ENCODE data around the gene C20orf204. TPM values are rescaled to one million over a fixed set of nuclear protein-coding genes. Genes with fewer than 3 reads are reported as not detected.
A peak's percentile ranks its signal among the peaks of the same experiment; 100 is the strongest.
"Not testable (repeated sequence)": the region's sequence is repeated elsewhere in the genome, so short reads cannot be mapped to it uniquely, and the experiment has no call there.

C20orf204 gene
- polyA plus RNA-seq, 2 donors: 0.38 to 0.67 TPM

DNA sequence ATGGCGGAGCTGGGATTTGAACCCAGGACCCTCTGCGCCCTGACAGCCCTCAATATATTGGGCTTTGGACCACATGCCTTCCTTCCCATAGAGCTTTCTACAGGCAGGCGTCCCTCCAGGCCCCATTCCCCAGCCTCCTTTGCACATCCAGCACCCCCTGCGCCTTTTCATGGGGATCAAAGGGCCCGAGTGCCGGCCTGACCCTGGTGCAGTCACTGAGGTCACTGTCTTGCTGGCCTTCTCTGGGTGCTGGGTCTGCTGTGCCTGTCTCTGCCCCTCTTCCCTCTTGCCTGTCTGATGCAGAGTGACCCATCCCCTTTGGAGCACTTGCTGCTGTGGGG, 45.6 kb downstream of the C20orf204 start:
- Histone ChIP-seq H3K9me3 (ENCODE audit: control insufficient read depth in 2 of 2, insufficient read depth in 1 of 2, low read depth in 1 of 2, low read length in 1 of 2) (no peaks in the 10 kb centered on the region), H3K27me3 (ENCODE audit: control insufficient read depth in 1 of 2, insufficient read depth in 2 of 2, low read length in 2 of 2) (no peaks in the 10 kb centered on the region), H3K36me3 (ENCODE audit: control insufficient read depth in 2 of 2, insufficient read depth in 2 of 2, low read length in 1 of 2) (no peaks in the 10 kb centered on the region), H3K4me3 (ENCODE audit: low read depth in 1 of 2, low read length in 2 of 2) (no peak overlapping the region), H3K27ac (ENCODE audit: low read depth in 2 of 2, low read length in 1 of 2) (no peak overlapping the region), H3K4me1 (ENCODE audit: control insufficient read depth in 2 of 2, insufficient read depth in 2 of 2, low read length in 1 of 2) (peaks cover 3 to 20% of the 10 kb centered on the region in 2 donors)
- WGBS, 2 donors: 88 to 90% methylated on average over 6 of the region's 6 CpGs

DNA sequence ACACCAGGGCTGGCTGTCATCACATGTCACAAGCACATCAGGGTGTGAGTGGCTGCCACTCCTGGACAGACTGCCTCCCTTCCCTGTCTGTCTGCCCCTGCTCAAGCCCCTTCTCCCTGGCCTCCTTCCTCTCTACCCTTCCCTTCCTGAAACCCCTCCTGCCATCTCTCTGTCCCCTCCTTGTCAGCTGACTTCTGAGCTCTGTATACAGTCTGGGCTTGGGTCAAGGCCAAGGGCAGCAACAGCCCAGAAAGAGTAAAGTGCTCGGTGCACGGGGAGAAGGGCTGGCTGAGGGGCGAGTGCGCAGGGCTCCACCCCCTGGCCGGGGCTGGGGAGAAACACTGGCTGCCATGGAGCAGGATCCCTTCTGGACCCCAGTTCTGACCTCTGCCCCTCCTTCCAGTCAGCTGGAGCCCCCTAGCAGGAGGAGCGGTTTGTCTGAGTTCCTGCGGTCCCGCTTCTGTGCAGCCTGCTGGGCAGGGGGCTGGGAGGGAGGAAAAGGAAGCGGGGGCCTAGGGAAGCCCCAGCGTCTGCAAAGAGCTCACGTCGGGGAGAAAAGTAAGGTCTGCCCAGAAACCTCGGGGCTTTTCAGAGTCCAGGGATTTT, 46.2 kb downstream of the C20orf204 start:
- WGBS, 2 donors: 29% methylated on average over 13 of the region's 13 CpGs
- H3K9me3 ChIP-seq (ENCODE audit: control insufficient read depth in 2 of 2, insufficient read depth in 1 of 2, low read depth in 1 of 2, low read length in 1 of 2): no peaks in the 10 kb centered on the region
- peaks cover 3 to 20% of the 10 kb centered on the region in 2 donors for H3K4me1 ChIP-seq (ENCODE audit: control insufficient read depth in 2 of 2, insufficient read depth in 2 of 2, low read length in 1 of 2)
- no peak overlapping the region for H3K27ac ChIP-seq (ENCODE audit: low read depth in 2 of 2, low read length in 1 of 2)
- no peaks in the 10 kb centered on the region for H3K27me3 ChIP-seq (ENCODE audit: control insufficient read depth in 1 of 2, insufficient read depth in 2 of 2, low read length in 2 of 2)
- no peaks in the 10 kb centered on the region for H3K36me3 ChIP-seq (ENCODE audit: control insufficient read depth in 2 of 2, insufficient read depth in 2 of 2, low read length in 1 of 2)
- H3K4me3 ChIP-seq (ENCODE audit: low read depth in 1 of 2, low read length in 2 of 2): no peak overlapping the region

DNA sequence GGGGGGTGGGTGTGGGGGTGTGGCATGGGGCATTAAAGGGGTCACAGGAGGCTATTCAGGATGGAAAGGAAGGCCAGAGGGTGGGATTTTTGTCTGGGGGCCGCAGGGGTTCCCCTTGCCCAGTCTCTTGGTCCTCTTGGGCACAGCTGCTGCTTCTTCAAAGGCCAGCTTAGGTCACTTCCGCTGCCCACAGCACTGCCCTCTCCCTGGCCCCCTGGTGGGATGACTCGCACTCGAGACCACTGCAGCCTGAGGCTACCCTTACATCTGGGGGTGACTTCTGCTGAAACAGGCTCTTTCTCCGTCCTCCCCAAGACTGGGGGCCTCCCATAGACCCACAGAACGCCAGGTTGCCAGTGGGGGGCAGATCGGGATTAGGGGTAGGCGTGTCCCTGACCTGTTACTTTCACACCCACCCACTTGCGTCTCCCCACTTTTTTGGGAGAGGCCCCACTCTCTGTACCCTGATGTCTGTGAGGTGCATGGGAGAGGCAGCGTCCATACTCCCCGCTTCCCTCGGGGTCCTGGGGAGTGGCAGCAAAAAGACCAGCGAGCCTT, 46.9 kb downstream of the C20orf204 start:
- no peak overlapping the region for H3K4me3 ChIP-seq (ENCODE audit: low read depth in 1 of 2, low read length in 2 of 2)
- peaks cover 3 to 20% of the 10 kb centered on the region in 2 donors for H3K4me1 ChIP-seq (ENCODE audit: control insufficient read depth in 2 of 2, insufficient read depth in 2 of 2, low read length in 1 of 2)
- H3K27me3 ChIP-seq (ENCODE audit: control insufficient read depth in 1 of 2, insufficient read depth in 2 of 2, low read length in 2 of 2): no peaks in the 10 kb centered on the region
- no peak overlapping the region for H3K27ac ChIP-seq (ENCODE audit: low read depth in 2 of 2, low read length in 1 of 2)
- WGBS, 2 donors: 16 to 19% methylated on average over 12 to 13 of the region's 13 CpGs
- no peaks in the 10 kb centered on the region for H3K36me3 ChIP-seq (ENCODE audit: control insufficient read depth in 2 of 2, insufficient read depth in 2 of 2, low read length in 1 of 2)
- H3K9me3 ChIP-seq (ENCODE audit: control insufficient read depth in 2 of 2, insufficient read depth in 1 of 2, low read depth in 1 of 2, low read length in 1 of 2): peaks cover 0 to 3% of the 10 kb centered on the region in 2 donors

DNA sequence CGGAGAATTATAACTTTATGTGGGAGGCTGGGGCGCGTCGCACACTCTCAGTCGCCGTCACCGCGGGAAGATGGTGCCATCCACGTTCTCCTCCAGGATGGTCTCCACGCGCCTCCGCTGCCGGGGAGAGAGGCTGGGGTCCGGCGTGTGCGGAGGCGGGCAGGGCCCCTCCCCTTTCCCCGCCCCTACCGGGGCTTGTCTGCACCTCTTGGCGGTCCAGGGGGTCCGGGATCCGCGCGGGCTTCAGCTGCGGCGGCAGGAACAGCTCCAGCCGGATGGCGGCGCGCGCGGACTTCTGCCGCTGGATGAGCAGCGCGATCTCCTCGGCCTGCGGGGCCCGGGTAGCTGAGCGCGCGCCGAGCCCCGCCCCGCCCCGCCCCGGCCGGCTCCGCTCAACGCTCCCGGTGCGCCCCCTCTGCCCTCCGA, 47.4 kb downstream of the C20orf204 start:
- Histone ChIP-seq H3K27ac (ENCODE audit: low read depth in 2 of 2, low read length in 1 of 2) (no peak overlapping the region), H3K36me3 (ENCODE audit: control insufficient read depth in 2 of 2, insufficient read depth in 2 of 2, low read length in 1 of 2) (no peaks in the 10 kb centered on the region), H3K4me1 (ENCODE audit: control insufficient read depth in 2 of 2, insufficient read depth in 2 of 2, low read length in 1 of 2) (peaks cover 3 to 19% of the 10 kb centered on the region in 2 donors), H3K4me3 (ENCODE audit: low read depth in 1 of 2, low read length in 2 of 2) (peak overlapping the region; percentile 40 to 44), H3K27me3 (ENCODE audit: control insufficient read depth in 1 of 2, insufficient read depth in 2 of 2, low read length in 2 of 2) (no peaks in the 10 kb centered on the region), H3K9me3 (ENCODE audit: control insufficient read depth in 2 of 2, insufficient read depth in 1 of 2, low read depth in 1 of 2, low read length in 1 of 2) (peaks cover 0 to 3% of the 10 kb centered on the region in 2 donors)
- WGBS, 2 donors: 1% methylated on average over 29 to 52 of the region's 52 CpGs

DNA sequence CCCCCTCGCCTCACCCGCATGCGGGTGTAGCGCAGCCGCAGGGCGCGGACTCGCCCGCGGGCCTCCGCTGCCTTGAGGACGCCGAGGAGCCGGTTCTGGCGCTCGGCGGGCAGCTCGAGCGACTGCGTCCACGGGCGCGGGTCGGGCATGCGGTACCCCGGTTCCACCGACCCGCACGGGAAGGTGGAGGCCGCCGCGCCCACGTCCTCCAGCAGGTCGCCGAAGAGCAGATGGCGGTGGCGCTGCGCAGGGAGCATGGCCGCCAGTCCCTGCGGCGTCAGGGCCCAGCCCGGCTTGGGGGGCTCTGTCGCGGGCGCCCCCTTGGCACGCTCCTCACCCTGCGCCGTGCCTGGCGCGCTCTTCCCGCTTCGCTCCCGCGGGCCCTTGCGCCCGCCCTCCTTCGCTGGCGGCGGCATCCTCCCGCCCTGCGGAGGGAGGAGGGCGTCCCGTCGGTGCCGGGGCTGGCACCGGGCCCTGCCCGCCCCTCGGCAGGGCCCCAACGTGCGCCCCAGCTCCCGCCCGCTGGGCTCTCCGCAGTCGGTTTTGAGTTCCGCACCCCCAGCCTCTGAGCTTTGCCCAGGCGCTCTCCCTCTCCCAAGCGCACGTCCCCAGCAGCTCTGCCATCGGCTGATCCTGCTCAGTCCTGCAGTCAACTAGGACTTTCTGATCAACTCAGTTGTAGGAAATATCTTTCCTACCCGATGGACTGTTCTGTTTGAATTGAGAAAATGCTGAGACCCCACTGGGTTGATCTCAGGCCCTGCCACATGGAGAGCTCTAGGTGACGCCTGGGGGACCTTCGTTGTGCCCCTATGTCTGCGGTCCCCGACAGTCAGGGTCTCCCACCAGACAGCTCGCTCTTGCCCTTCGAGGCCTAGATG, 48.1 kb downstream of the C20orf204 start, which contains the start of gene LKAAEAR1:
Gene LKAAEAR1, minus strand, starts transcription at position 595 of the 881 bp plus-strand sequence. Its CDS starts 179 bp downstream, at position 416.
- peaks cover 0 to 3% of the 10 kb centered on the region in 2 donors for H3K9me3 ChIP-seq (ENCODE audit: control insufficient read depth in 2 of 2, insufficient read depth in 1 of 2, low read depth in 1 of 2, low read length in 1 of 2)
- H3K4me1 ChIP-seq (ENCODE audit: control insufficient read depth in 2 of 2, insufficient read depth in 2 of 2, low read length in 1 of 2): peaks cover 1 to 13% of the 10 kb centered on the region in 2 donors
- H3K27me3 ChIP-seq (ENCODE audit: control insufficient read depth in 1 of 2, insufficient read depth in 2 of 2, low read length in 2 of 2): no peaks in the 10 kb centered on the region
- 3 to 5% methylated on average over 49 to 86 of the region's 86 CpGs for WGBS, 2 donors
- no peaks in the 10 kb centered on the region for H3K36me3 ChIP-seq (ENCODE audit: control insufficient read depth in 2 of 2, insufficient read depth in 2 of 2, low read length in 1 of 2)
- H3K27ac ChIP-seq (ENCODE audit: low read depth in 2 of 2, low read length in 1 of 2): no peak within 1 kb of the TSS
- H3K4me3 ChIP-seq (ENCODE audit: low read depth in 1 of 2, low read length in 2 of 2): peak within 1 kb of the TSS; percentile 40 to 44

DNA sequence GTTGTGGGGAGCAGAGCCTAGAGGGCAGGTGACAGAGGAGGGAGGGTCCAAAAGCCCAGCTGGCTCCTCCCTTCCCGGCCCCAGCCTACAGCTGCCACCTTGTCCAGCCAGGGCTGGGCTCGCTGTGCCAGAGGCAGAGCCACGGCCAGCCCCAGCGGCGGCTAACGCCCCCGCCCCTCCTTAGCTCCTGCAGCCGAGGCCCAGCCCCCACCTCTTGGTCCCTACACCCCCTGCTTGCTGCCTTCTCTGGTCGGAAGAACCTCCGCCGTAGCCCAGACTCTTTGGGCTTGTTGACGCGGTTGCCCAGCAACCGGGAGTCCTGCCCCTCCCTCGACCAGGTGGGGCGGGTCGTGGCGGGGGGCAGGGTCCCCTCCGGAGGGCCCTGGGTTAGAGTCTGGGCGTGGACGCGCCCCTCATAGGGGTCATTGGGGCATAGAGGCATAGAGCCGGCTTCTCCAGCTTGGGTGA, 48.7 kb downstream of the C20orf204 start:
- H3K27ac ChIP-seq (ENCODE audit: low read depth in 2 of 2, low read length in 1 of 2): no peak overlapping the region
- peaks cover 0 to 10% of the 10 kb centered on the region in 2 donors for H3K4me1 ChIP-seq (ENCODE audit: control insufficient read depth in 2 of 2, insufficient read depth in 2 of 2, low read length in 1 of 2)
- 12 to 15% methylated on average over 22 to 23 of the region's 23 CpGs for WGBS, 2 donors
- no peak overlapping the region for H3K4me3 ChIP-seq (ENCODE audit: low read depth in 1 of 2, low read length in 2 of 2)
- peaks cover 0 to 3% of the 10 kb centered on the region in 2 donors for H3K9me3 ChIP-seq (ENCODE audit: control insufficient read depth in 2 of 2, insufficient read depth in 1 of 2, low read depth in 1 of 2, low read length in 1 of 2)
- H3K27me3 ChIP-seq (ENCODE audit: control insufficient read depth in 1 of 2, insufficient read depth in 2 of 2, low read length in 2 of 2): no peaks in the 10 kb centered on the region
- H3K36me3 ChIP-seq (ENCODE audit: control insufficient read depth in 2 of 2, insufficient read depth in 2 of 2, low read length in 1 of 2): no peaks in the 10 kb centered on the region

DNA sequence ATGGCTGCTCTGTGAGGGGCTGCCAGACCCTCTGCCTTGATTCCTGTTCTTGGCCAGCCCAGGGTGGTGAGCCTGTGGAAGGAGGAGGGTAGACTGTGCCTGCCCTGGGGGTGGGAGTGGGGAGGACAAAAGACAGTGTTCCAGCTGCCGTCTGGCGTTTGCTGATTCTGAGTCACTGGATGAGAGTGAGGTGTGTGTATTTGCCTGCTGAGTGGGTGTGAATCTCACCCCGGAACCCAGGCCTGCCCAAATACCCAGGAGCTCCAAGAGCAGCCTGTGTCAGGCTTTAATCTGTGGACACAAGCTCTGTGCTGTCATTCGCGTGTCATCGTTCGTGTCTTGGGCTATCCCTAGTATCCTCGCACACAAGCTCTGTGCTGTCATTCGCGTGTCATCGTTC, 50.8 kb downstream of the C20orf204 start:
- 68 to 80% methylated on average over 7 to 9 of the region's 11 CpGs for WGBS, 2 donors
- H3K27me3 ChIP-seq (ENCODE audit: control insufficient read depth in 1 of 2, insufficient read depth in 2 of 2, low read length in 2 of 2): no peaks in the 10 kb centered on the region

DNA sequence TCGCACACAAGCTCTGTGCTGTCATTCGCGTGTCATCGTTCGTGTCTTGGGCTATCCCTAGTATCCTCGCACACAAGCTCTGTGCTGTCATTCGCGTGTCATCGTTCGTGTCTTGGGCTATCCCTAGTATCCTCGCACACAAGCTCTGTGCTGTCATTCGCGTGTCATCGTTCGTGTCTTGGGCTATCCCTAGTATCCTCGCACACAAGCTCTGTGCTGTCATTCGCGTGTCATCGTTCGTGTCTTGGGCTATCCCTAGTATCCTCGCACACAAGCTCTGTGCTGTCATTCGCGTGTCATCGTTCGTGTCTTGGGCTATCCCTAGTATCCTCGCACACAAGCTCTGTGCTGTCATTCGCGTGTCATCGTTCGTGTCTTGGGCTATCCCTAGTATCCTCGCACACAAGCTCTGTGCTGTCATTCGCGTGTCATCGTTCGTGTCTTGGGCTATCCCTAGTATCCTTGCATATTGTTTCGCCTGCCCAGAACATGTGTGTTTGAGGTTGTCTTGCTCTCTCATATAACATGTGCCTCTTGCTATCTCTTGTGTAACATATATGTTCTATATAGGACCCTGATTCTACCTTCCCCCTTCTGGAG, 51.3 kb downstream of the C20orf204 start:
- H3K4me3 ChIP-seq (ENCODE audit: low read depth in 1 of 2, low read length in 2 of 2); H3K27ac ChIP-seq (ENCODE audit: low read depth in 2 of 2, low read length in 1 of 2); H3K27me3 ChIP-seq (ENCODE audit: control insufficient read depth in 1 of 2, insufficient read depth in 2 of 2, low read length in 2 of 2); H3K9me3 ChIP-seq (ENCODE audit: control insufficient read depth in 2 of 2, insufficient read depth in 1 of 2, low read depth in 1 of 2, low read length in 1 of 2); H3K36me3 ChIP-seq (ENCODE audit: control insufficient read depth in 2 of 2, insufficient read depth in 2 of 2, low read length in 1 of 2): not testable (repeated sequence)
- peaks cover 0 to 13% of the 10 kb centered on the region in 2 donors for H3K4me1 ChIP-seq (ENCODE audit: control insufficient read depth in 2 of 2, insufficient read depth in 2 of 2, low read length in 1 of 2)
- WGBS, 2 donors: 93 to 99% methylated on average over 6 of the region's 36 CpGs

More for the DNA sequence above, 50.8 kb downstream of the C20orf204 start:
- Histone ChIP-seq H3K4me1 (ENCODE audit: control insufficient read depth in 2 of 2, insufficient read depth in 2 of 2, low read length in 1 of 2) (peaks cover 0 to 8% of the 10 kb centered on the region in 2 donors), H3K4me3 (ENCODE audit: low read depth in 1 of 2, low read length in 2 of 2) (no peak overlapping the region), H3K36me3 (ENCODE audit: control insufficient read depth in 2 of 2, insufficient read depth in 2 of 2, low read length in 1 of 2) (no peaks in the 10 kb centered on the region), H3K27ac (ENCODE audit: low read depth in 2 of 2, low read length in 1 of 2) (no peak overlapping the region), H3K9me3 (ENCODE audit: control insufficient read depth in 2 of 2, insufficient read depth in 1 of 2, low read depth in 1 of 2, low read length in 1 of 2) (peaks cover 0 to 3% of the 10 kb centered on the region in 2 donors)

DNA sequence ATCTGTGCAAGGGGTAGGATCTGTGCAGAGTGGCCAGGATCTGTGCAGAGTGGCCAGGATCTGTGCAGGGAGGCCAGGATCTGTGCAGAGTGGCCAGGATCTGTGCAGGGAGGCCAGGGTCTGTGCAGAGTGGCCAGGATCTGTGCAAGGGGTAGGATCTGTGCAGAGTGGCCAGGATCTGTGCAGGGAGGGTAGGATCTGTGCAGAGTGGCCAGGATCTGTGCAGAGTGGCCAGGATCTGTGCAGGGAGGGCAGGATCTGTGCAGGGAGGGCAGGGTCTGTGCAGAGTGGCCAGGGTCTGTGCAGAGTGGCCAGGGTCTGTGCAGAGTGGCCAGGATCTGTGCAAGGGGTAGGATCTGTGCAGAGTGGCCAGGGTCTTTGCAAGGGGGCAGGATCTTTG, 52.6 kb downstream of the C20orf204 start:
- not testable (repeated sequence) for H3K36me3 ChIP-seq (ENCODE audit: control insufficient read depth in 2 of 2, insufficient read depth in 2 of 2, low read length in 1 of 2); H3K27ac ChIP-seq (ENCODE audit: low read depth in 2 of 2, low read length in 1 of 2); H3K4me3 ChIP-seq (ENCODE audit: low read depth in 1 of 2, low read length in 2 of 2); H3K9me3 ChIP-seq (ENCODE audit: control insufficient read depth in 2 of 2, insufficient read depth in 1 of 2, low read depth in 1 of 2, low read length in 1 of 2); H3K27me3 ChIP-seq (ENCODE audit: control insufficient read depth in 1 of 2, insufficient read depth in 2 of 2, low read length in 2 of 2)
- H3K4me1 ChIP-seq (ENCODE audit: control insufficient read depth in 2 of 2, insufficient read depth in 2 of 2, low read length in 1 of 2): peaks cover 0 to 11% of the 10 kb centered on the region in 2 donors
